ENCODE data around the gene C16orf96.

DNA sequence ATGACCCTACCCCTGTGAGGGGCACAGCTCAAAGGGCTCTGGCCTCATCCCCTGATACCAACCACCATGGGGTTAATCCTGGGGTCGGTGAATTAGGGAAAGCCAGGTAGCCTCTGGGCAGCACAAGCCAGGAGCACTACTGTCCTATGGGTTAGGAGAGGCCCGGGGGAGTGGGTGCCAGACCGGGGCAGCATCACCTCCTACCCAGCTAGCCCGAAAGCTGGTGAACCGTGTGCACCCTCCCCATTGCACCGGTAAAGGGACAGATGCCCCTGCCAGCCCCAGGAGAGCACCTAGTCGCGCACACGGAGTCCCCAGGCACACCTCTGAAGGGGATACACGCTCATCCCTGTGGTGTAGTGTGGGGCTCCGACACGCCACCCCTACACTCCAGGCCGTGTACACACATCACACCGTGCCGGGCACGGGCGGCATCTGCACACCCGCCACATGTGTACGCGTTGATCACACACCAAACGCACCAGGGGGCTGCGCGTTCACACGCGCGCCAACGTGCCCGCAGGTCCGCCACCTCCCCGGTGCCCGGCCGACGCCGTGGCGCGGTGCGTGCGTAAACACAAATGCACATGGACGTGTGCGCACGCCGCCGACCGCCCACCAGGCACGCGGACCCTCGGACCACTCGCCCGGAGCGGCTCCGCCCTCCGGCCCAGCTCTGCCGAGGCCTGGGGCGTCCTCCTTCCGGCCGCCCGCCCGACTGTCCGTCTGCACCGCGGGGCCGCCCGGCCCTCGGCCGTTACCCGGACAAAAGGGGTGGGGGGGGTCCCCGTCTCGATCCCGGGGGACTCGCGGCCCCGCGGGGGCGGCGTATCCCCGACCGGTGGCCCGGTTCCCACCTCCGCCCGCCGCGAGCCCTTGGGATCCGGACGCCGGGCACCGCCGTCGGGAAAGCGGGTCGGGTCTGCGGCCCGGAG lies 57.8 kb downstream of the C16orf96 start:
- TF ChIP-seq FOXK1 (CRISPR knock-in tag; IDR thresholded peaks at IDR 0.05; ENCODE audit: borderline replicate concordance, low read depth) (peak; percentile 39; the same call in 1 of the 2 replicates), HNRNPLL (IDR thresholded peaks at IDR 0.05; ENCODE audit: low read depth, low read length, poor library complexity, severe bottlenecking) (peak; percentile 50), USF2 (IDR thresholded peaks at IDR 0.05; ENCODE audit: low read depth, low read length) (no peak), USF2 (CRISPR knock-in tag; IDR thresholded peaks at IDR 0.05; ENCODE audit: borderline replicate concordance) (no peak)

Data from HepG2 (cell line).